Panc1 (cell line): ENCODE data around the gene PFKFB4. TPM values are rescaled to one million over a fixed set of nuclear protein-coding genes. Genes with fewer than 3 reads are reported as not detected.

Source experiments
- ATAC-seq: fragments of 200-7000 bp; cut with Tn5 transposase; 2 replicates; pipeline ENCODE4 v1.9.1; 2020; ENCODE audit warnings: mild to moderate bottlenecking, moderate library complexity
- BruUV-seq: library from RNA; stranded (reverse); fragments of 400-500 nt; replicated peaks from 2 replicates; lab custom pipeline; 2021; lab: Mats Ljungman, UMichigan
- CTCF ChIA-PET: fragments of 300-600 bp; sonication (Branson Sonifier 250); formaldehyde crosslinking; loops from one replicate; lab custom pipeline; 2022; ENCODE audit warnings: antibody characterized with exemption; lab: Charles Lee
- POLR2A ChIA-PET: fragments of 300-600 bp; sonication (Branson Sonifier 250); formaldehyde crosslinking; loops from one replicate; lab custom pipeline; 2022; ENCODE audit warnings: antibody characterized with exemption; lab: Charles Lee
- DNase-seq: peaks from one replicate; pipeline ENCODE4 v3.0.0-alpha.2; 2010; ENCODE audit warnings: low read depth, low spot score
- H3K27ac ChIP-seq: 2 replicates; pipeline ENCODE4 v1.5.1; 2011; ENCODE audit warnings: mild to moderate bottlenecking, low read length, inconsistent platforms
- H3K27me3 ChIP-seq: fragments of 200-500 bp; sonication (Bioruptor generic); 2 replicates; pipeline ENCODE4 v1.6.0; 2014; ENCODE audit warnings: low read length, inconsistent platforms; ENCODE audit not compliant: control insufficient read depth, insufficient read depth
- H3K36me3 ChIP-seq: fragments of 200-500 bp; sonication (Bioruptor generic); 2 replicates; pipeline ENCODE4 v1.5.1; 2014; ENCODE audit warnings: inconsistent platforms, mild to moderate bottlenecking, low read length, moderate library complexity; ENCODE audit not compliant: control insufficient read depth, insufficient read depth
- H3K4me1 ChIP-seq: 2 replicates; pipeline ENCODE4 v1.5.1; 2011; ENCODE audit warnings: inconsistent platforms, mild to moderate bottlenecking, low read length, moderate library complexity; ENCODE audit not compliant: control insufficient read depth, insufficient read depth
- H3K4me3 ChIP-seq, 2 experiments: 2 replicates each; pipeline ENCODE4 v1.5.1; 2011 to 2012; ENCODE audit warnings: low read depth in 2 of 2, low read length in 2 of 2, mild to moderate bottlenecking in 2 of 2, inconsistent platforms in 1 of 2, moderate library complexity in 1 of 2
- H3K9me3 ChIP-seq: fragments of 200-500 bp; sonication (Bioruptor generic); 2 replicates; pipeline ENCODE4 v1.5.1; 2014; ENCODE audit warnings: low read depth, mild to moderate bottlenecking, inconsistent platforms, low read length, moderate library complexity; ENCODE audit not compliant: control insufficient read depth, insufficient read depth
- POLR2AphosphoS5 ChIP-seq: IDR thresholded peaks from 2 replicates; pipeline ENCODE4 v1.6.1; 2012; ENCODE audit warnings: mild to moderate bottlenecking, low read depth, low read length, moderate library complexity
- SIN3A ChIP-seq: IDR thresholded peaks from 2 replicates; pipeline ENCODE4 v1.6.1; 2012; ENCODE audit warnings: low read depth, mild to moderate bottlenecking, low read length, moderate library complexity, borderline replicate concordance; ENCODE audit not compliant: insufficient read depth
- TCF7L2 ChIP-seq: IDR thresholded peaks from 2 replicates; pipeline ENCODE4 v1.6.1; 2011; ENCODE audit warnings: mild to moderate bottlenecking, low read depth, low read length, inconsistent platforms
- in situ Hi-C: cut with HindIII; loops from 2 replicates; pipeline ENCODE4 v1.10.0; 2016; ENCODE audit warnings: low sequenced_read_pairs, low pct_unique_long_range_greater_than_20kb
- intact Hi-C: fragments of 100-400 bp; cut with micrococcal nuclease; formaldehyde crosslinking; loops from one replicate; pipeline ENCODE4 v1.10.0; 2022; ENCODE audit not compliant: unreplicated experiment
- total RNA-seq: library from RNA; stranded (reverse); gene quantifications from one replicate; pipeline ENCODE4 v1.2.1, GENCODE V29; 2021; ENCODE audit not compliant: unreplicated experiment
- TF ChIP-seq, protein P1 (sequence below): fragments of 450-650 bp; IDR thresholded peaks from 2 replicates; pipeline ENCODE4 v1.5.1; 2017; ENCODE audit warnings: mild to moderate bottlenecking
- TF ChIP-seq, protein P2 (sequence below), 2 experiments: IDR thresholded peaks; 2 replicates each; pipeline ENCODE4 v1.6.1; 2011 to 2012; ENCODE audit warnings: low read depth in 2 of 2, control low read depth in 1 of 2, low read length in 1 of 2, mild to moderate bottlenecking in 1 of 2, moderate library complexity in 1 of 2; ENCODE audit not compliant: insufficient read depth in 1 of 2

The PFKFB4 gene
- total RNA-seq, 1 experiment from 2014 or later: 6.0 TPM

DNA sequence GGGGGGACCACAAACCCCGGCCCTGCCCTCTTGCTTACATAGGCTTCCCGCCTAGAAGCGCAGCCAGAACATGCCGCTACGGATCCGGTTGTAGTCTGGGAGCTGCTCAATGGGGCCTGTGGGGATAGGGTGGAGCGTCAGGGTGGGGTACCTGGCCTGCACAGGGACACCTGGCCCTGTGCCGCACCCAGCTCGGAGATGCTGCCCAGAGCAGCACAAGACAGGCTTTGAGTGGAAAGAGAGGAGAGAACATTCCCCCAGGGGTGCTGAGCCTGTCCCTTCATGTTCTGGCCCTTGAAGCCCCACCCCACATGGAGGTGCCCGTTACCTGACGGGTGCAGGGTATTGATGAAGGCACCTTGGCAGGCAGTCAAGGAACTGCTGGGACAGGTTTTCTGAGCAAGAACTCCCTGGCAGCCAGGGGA is 42.5 kb upstream of the PFKFB4 start:
- POLR2A ChIA-PET: no interaction called here
- Histone ChIP-seq H3K27me3 (no peaks in the 10 kb centered on the region), H3K4me1 (peaks cover 34% of the 10 kb centered on the region), H3K9me3 (no peaks in the 10 kb centered on the region), H3K27ac (no peak overlapping the region), H3K4me3 (no peak overlapping the region), H3K36me3 (peaks cover 3% of the 10 kb centered on the region; the same call in 1 of the 2 replicates)
- BruUV-seq: no TSS peak
- CTCF ChIA-PET: no interaction called here
- intact Hi-C loops (no loop called here), in situ Hi-C loops (no loop called here)
- TF ChIP-seq, protein P1, sequence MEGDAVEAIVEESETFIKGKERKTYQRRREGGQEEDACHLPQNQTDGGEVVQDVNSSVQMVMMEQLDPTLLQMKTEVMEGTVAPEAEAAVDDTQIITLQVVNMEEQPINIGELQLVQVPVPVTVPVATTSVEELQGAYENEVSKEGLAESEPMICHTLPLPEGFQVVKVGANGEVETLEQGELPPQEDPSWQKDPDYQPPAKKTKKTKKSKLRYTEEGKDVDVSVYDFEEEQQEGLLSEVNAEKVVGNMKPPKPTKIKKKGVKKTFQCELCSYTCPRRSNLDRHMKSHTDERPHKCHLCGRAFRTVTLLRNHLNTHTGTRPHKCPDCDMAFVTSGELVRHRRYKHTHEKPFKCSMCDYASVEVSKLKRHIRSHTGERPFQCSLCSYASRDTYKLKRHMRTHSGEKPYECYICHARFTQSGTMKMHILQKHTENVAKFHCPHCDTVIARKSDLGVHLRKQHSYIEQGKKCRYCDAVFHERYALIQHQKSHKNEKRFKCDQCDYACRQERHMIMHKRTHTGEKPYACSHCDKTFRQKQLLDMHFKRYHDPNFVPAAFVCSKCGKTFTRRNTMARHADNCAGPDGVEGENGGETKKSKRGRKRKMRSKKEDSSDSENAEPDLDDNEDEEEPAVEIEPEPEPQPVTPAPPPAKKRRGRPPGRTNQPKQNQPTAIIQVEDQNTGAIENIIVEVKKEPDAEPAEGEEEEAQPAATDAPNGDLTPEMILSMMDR: no peak
- TF ChIP-seq TCF7L2: no peak
- TF ChIP-seq, protein P2, sequence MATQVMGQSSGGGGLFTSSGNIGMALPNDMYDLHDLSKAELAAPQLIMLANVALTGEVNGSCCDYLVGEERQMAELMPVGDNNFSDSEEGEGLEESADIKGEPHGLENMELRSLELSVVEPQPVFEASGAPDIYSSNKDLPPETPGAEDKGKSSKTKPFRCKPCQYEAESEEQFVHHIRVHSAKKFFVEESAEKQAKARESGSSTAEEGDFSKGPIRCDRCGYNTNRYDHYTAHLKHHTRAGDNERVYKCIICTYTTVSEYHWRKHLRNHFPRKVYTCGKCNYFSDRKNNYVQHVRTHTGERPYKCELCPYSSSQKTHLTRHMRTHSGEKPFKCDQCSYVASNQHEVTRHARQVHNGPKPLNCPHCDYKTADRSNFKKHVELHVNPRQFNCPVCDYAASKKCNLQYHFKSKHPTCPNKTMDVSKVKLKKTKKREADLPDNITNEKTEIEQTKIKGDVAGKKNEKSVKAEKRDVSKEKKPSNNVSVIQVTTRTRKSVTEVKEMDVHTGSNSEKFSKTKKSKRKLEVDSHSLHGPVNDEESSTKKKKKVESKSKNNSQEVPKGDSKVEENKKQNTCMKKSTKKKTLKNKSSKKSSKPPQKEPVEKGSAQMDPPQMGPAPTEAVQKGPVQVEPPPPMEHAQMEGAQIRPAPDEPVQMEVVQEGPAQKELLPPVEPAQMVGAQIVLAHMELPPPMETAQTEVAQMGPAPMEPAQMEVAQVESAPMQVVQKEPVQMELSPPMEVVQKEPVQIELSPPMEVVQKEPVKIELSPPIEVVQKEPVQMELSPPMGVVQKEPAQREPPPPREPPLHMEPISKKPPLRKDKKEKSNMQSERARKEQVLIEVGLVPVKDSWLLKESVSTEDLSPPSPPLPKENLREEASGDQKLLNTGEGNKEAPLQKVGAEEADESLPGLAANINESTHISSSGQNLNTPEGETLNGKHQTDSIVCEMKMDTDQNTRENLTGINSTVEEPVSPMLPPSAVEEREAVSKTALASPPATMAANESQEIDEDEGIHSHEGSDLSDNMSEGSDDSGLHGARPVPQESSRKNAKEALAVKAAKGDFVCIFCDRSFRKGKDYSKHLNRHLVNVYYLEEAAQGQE (IDR thresholded peaks at IDR 0.05; ENCODE audit: insufficient read depth in 1 of 2, low read depth in 2 of 2, low read length in 1 of 2): no peak
- TF ChIP-seq POLR2AphosphoS5: no peak
- TF ChIP-seq SIN3A: no peak
- DNase-seq (no peak), ATAC-seq (no peak)

DNA sequence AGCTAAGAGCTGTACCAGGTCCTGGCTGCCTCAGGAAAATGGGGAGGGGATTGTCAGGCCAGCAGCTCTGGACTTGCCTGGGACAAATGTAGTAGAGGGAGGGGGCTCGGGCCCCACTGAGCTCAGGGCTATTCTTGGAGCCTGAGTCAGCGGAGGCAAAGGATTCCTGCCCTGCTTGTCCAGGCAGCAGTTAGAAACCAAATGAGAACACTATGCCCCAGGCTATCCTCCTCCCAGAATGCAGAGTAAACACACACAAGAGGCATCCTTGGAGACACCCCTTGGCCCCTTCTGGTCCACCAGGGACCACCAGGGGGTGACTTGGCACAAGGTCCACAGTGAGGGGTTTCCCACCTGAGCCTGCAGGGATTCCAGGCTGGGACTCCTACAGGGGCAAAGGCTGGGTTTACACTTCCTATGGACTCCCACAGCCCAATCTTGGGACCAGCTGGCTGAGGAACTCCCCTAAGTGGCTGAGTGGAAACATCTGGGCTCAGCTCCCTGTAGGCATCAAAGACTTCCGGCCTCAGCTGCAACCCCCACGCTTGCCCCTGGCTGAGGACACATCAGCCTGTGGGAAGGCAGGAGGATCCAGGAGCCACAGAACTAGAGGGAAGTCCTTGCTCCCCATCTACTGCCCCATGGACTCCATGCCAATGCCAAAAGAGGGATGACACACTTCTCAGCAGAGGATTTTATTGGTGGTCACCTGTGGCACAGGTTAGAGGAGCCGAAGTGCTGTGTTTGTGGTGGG is 41.9 kb upstream of the PFKFB4 start:
- H3K27ac ChIP-seq: no peak overlapping the region
- TF ChIP-seq, protein P2 (IDR thresholded peaks at IDR 0.05; ENCODE audit: insufficient read depth in 1 of 2, low read depth in 2 of 2, low read length in 1 of 2): no peak
- TF ChIP-seq POLR2AphosphoS5 (peak; percentile 18; the same call in 1 of the 2 replicates), TCF7L2 (peak; percentile 87)
- TF ChIP-seq, protein P1: no peak
- peaks cover 3% of the 10 kb centered on the region; the same call in 1 of the 2 replicates for H3K36me3 ChIP-seq
- peaks cover 34% of the 10 kb centered on the region for H3K4me1 ChIP-seq
- H3K9me3 ChIP-seq: no peaks in the 10 kb centered on the region
- ChIA-PET POLR2A (interaction anchor here (0.5 kb wide), 1 partner anchor 56 kb away, joined by 4 read pairs; no protein-coding TSS in a partner anchor), CTCF (no interaction called here)
- in situ Hi-C loops: no loop called here
- BruUV-seq: no TSS peak
- H3K4me3 ChIP-seq: no peak overlapping the region
- H3K27me3 ChIP-seq: no peaks in the 10 kb centered on the region
- intact Hi-C loops: no loop called here
- ATAC-seq: peak; percentile 28
- no peak for DNase-seq
